NCI-H1048 (cell line): ENCODE data around the gene NECAB3.

Source experiments
- DNase-seq: peaks from one replicate; lab custom pipeline; 2025; lab: John Stamatoyannopoulos, UW

Gene NECAB3

DNA sequence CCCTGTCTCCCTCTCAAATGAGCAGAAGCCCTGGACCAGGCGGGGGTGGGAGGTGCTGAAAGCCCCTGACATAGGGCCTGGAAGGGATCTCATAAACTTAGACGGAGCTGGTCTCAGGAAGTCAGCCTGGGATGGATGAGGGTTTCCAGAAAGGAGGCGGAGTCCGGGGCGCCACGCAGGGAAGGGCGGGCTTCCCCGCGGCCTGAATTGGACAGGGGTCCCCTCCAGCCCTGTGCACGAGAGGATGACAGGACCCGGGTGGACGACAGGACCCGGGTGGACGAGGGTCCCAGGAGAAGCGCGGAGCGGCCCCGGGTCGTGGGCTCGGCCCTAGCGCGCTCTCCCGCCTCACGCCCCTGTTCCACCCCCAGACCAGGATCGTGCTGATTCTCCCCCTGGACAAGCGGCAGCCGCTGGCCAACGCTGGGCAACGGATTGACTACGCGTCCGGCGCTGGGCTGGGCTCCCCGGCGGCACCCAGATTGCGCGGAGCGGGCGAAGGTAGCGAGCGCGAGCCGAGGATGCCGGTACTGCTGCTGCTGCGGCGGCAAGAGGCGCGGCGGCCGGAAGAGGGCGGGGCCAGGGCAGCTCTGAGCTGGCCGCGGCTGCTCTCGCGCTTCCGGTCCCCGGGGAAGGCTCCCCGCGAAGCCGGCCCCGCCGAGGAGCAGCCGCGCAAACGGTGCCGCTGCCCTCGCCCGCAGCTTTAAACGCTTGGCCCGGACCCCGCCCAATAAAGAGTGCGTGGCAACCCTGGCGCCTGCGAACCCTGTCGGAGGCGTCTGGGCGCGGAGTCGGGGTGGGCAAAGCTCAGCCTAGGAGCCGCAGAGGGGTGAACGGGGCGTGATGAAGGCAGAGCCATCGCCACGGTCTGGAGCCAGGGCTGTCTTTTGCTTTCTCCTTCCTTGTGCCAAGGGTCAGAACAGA is 10.8 kb downstream of the NECAB3 start:
- DNase-seq: peak; percentile 59

DNA sequence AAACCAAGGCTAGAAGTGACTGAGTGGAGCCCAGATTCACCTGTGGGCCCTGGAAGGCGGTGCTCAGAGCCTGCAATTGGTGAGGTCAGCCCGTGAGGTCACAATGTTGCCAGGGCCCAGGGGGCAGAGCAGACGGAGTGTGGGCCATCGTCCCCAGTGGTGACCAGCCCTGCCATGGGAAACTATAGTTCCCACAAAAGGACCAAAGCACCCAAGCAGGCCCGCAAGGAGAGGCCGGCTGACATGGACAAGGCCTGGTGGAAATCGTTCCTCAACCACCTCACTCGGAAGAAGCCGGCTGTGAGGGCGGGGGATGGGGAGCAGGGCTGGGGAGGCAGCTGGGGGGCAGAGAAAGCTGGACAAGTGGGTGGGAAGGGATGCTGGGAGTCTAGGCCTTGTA is 12.1 kb downstream of the NECAB3 start, which contains the start of gene C20orf144:
TSS of gene C20orf144 (plus strand) at position 156 of the 400 bp plus-strand sequence. CDS start at position 175, 19 bp downstream.
- DNase-seq: no peak

- DNase-seq: no peak
These were observed 13.6 kb downstream of the NECAB3 start for GRCh38 chr20:33660685-33661058.

GRCh38 chr20:33660035-33660684 is 14.1 kb downstream of the NECAB3 start:
- DNase-seq: no peak

- DNase-seq: no peak
These were observed 14.7 kb downstream of the NECAB3 start for GRCh38 chr20:33659341-33660034.

- no peak for DNase-seq
These were observed 15.3 kb downstream of the NECAB3 start for GRCh38 chr20:33658929-33659328.

- no peak for DNase-seq
These were observed 15.7 kb downstream of the NECAB3 start for GRCh38 chr20:33658510-33658909.

- DNase-seq: no peak
These were observed 16.5 kb downstream of the NECAB3 start for GRCh38 chr20:33657704-33658095.

- DNase-seq: no peak
These were observed 17.2 kb downstream of the NECAB3 start for GRCh38 chr20:33656783-33657703.

DNA sequence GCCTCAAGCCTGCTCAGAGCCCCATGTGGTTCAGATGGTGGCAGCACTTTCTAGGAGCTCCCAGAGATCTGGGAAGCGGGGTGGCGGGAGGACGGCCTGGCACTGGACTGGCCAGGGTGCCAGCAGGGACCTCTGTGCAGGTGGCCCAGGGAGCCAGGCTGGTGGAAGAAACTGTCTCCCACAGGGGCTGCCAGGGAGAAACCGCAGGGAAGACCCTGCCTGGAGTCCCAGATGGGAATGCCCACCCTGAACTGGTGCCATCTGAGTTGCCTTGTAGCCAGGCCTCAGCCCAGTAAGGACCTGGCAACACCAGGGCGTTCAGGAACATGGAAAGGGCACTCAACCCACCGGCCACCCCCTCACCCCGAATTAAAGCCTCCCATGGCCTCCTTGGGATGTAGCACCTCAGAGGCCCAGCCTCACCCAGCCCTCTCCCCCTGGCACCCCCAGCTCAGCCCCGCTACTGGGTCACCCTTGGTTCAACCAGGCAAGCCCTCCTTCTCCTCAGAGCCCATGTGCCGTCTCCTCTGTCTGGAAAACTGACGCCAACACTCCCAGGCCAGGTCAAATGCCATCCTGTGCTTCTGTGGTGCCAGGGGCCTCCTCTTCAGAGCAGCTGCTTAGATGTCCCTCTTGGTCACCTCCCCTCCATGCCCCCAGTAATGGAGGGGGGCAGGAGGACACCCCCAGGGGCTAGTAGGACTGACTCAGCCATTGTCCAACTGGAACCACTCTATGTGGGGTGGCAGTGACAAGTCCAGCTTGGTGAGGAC is 18.0 kb downstream of the NECAB3 start:
- DNase-seq: no peak

DNA sequence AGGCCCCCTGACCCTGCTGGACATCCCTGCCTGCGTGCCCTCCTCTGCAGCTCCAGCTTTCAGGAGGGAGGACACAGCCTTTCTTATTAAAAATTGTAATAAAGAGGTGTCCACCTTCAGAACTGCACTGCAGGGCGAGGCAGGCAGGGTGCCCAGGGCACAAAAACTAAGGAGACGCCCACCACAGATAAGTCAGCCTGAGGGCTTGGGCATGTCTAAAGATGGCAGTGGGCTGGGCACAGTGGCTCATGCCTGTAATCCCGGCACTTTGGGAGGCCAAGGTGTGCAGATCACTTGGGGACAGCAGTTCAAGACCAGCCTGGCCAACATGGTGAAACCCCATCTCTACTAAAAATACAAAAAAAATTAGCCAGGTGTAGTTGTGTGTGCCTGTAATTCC is 19.1 kb downstream of the NECAB3 start:
- no peak for DNase-seq

DNA sequence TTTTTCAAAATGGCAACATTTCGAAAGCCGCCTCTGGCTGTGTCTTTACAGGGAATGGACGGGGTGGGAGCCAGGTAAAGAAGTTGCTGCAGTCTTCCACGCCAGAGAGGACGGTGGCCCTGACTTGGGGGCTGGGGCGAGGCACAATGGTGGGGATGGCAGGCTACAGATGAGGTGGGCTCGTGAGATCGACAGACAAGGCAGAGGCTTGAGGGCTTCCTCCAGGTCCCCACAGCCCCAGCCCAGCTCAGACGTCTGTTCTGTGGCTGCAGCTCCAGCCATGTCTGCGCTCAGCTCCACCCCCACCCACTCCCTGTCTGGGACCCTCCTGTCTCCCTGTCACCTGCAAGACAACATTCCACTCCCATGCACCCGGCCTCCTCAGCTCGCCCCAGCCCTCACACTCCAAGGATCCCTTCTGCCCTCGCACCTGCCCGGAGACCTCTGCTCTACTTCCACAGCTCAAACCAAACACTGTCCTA is 19.5 kb downstream of the NECAB3 start:
- DNase-seq: no peak

DNA sequence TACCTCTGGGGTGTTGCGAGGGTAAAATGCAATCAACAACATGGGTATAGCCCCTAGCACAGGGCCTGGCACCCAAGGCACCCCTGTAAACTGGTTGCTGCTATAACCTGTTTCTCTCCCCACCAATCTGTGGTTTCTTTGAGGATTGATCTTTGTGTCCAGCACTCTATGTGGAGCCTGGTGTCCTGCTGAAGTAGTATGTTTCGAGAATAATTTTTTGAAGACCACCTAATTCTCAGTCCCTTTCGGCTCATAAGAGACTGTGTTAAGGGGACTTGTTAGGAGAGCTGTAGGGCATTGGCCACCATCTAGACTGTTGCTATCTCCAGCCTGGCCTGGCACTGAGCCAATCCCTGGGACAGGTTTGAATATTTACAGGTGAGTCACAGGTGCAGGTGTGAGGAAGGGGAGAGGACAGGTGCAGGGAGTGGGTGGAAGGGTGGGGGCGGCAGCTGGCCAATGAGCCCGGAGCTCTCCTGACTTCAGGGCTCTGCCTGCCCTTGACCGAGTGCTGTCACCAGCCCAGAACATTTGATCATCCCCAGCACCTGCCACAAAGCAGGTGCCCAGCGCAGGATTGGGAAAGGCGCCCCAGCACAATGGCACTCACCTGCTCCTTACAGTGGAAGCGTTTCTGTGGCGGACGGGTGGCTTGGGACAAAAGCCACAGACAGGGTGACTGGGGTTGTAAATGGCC is 20.2 kb downstream of the NECAB3 start:
- no peak for DNase-seq

DNA sequence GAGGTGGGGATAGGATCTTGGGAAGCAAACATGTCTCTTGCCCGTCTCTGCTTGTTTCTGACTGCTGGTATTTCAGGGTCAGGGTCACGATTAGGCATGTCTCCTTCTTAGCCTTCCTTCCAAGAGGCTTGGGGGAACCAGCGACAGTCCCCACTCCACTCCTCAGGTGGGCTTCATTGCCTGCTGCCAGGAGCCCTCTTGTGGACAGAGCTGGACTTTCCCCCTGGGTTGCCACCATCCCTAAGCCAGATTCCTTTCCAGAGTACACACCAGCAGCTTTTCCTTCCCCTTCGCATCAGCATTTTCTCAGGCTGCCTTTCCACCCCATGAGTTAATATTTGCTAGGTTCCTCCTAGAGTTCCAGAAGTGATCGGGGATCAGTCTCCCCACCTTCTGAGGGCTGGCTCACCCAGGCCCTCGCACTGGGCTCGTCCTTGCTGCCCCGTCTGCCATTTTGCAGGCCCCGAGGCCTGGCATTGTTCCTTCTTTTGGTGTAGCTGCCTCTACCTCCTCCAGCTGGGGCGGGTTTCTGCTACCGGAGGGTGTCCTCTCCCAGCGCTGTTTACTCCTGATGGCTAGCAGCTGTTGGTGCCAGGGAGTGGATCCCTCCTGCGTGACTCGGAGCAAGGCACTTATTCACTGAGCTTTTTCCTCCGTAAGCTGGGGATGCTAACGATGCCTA is 20.9 kb downstream of the NECAB3 start:
- DNase-seq: no peak

DNA sequence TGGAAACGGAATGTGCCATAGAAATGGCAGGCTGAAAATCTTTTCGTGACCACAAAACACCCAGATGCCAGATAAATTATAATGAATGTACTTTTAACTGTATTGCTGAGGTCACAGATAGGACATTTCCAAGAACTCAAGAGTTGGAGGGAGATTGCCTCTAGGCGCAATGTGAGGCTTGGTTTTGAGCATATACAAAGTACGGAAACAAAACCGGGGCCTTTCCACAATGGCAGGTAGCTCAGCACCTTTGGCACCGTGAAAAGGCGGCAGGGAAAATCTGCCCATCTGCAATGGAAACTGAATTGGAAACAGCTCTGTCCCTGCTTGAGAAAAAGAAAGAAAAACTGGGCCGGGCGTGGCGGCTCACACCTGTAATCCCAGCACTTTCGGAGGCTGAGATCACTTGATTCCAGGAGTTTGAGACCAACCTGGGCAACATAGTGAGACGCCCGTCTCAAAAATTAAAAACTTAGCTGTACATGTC is 22.6 kb downstream of the NECAB3 start:
- DNase-seq: no peak

DNA sequence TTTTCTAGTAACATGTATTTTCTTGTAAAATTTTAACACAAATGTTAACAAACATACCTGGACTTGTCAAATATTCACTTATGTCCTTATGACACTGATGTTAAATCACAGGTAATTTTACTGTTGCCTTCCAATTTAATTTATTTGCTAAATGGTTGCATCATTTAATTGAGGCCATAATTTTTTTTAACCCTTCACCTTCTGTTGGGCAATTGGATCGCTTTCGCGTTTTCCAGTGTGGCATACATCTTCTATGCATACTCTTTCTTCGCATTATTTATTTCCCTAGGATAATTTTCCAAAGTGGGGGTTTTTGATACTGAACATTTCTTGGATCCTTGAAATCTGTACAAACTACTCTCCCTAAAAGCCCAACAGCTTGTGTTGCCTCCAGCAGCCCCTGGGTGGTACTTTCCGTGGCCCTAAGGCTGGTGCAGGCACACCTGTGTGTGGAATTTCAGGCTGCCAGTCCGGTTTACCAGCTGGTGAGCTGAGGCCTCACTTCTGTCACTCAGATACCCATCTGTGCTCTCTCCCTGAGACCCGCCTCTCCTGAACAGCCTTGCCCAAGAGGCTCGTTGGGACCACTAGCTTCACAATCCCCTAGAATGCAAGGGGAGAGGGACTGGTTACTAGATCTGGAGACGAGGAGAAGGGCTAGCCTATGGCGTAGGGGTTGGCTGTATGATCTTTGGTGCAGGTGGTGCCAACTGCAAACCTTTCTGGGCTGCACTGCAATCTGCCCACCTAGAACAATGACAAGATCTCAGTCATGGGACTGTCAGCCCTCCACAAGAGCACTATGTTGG is 23.3 kb downstream of the NECAB3 start:
- DNase-seq: no peak

DNA sequence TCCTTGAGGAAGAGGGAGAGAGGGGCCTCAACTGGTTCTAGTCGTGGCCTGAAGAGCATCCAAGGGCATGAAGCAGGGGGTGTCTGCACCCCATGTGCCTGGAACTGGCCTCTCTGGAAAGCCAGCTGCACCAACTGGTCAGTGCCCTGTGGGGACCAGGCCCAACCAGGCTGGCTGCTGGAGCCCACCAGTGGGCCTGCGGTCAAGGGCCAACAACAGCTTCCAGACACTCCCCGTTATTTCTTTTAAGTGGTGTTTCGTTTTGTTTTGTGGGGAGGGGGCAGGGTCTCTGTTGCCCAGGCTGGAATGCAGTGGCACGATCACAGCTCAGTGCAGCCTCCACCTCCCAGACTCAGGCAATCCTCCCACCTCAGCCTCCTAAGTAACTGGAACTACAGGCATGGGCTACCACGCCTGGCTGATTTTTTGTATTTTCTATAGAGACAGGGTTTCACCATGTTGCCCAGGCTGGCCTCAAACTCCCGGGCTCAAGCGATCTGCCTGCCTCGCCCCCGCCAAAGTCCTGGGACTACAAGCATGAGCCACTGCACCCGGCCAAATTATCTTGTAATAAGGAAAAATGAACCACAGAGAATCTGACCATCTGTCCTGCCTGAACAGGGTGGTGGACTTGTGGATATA is 24.0 kb downstream of the NECAB3 start:
- DNase-seq: no peak

DNA sequence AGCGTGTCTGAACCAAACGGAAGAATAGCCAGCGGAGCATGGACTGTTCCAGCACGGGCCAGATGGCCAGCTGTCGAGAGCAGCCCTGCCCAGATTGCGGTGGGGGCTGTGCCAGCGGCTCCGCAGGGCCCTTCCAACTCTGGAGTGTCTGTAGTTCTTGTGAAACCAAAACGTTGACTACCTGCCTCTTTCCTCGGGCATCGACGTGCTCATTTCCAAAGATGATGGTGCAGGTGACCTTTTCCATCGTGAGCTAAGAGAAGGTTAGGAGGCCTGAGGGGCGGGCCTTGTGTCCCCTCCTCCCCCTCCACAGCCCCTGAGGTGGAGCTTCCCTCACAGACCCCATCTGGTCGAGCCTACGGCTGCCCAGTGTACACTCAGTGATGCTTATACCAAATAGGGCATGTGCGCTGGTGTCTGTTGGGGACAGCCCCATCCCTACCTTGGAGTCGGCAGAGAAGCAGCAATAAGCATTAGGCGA is 25.0 kb downstream of the NECAB3 start:
- no peak for DNase-seq
